Measurements from ENCODE around the gene FYTTD1.

DNA sequence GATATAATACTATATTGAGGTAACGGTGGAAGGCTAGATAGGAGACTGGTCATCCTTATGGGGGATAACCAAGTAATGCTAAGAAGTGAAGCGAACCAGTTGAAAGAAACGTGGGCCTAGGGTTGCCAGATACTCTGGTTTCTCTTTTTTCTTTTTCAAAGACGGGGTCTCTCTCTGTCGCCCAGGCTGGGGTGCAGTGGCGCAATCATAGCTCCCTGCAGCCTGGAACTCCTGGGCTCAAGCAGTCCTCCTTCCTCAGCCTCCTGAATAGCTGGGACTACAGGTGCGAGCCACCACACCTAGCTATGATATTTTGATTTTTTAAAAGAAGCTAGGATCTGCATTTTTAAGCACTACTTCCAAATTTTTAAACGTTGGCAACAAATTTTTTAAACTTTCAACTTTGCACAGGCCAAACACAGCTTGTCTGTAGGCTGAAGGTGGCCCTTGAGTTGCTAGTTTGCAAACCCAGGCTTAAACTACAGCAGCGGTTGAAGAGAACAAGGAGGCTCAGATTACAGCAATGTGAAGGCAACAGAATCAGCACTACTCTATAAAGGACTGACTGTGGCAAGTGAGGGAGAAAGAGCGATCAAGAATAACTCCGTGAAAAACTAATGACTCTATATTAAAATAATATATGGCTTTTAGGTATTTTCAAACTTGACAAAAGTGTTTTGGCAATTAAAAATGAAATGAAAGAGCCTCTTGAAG, 11.8 kb upstream of the FYTTD1 start:
- TF ChIP-seq FOXK2 (IDR thresholded peaks at IDR 0.05) (no peak), SUZ12 (IDR thresholded peaks at IDR 0.05) (no peak), BHLHE40 (IDR thresholded peaks at IDR 0.05; ENCODE audit: borderline replicate concordance) (no peak), ARNT (IDR thresholded peaks at IDR 0.05) (no peak), HDGF (IDR thresholded peaks at IDR 0.05; ENCODE audit: borderline replicate concordance) (no peak), ZNF384 (IDR thresholded peaks at IDR 0.05) (no peak), PKNOX1 (IDR thresholded peaks at IDR 0.05) (no peak), SP1 (IDR thresholded peaks at IDR 0.05) (no peak), LEF1 (IDR thresholded peaks at IDR 0.05; ENCODE audit: borderline replicate concordance) (no peak), ELF4 (IDR thresholded peaks at IDR 0.05) (no peak), FOXA1 (IDR thresholded peaks at IDR 0.05) (no peak), CTBP1 (IDR thresholded peaks at IDR 0.05; ENCODE audit: borderline replicate concordance) (no peak)
